Measurements from ENCODE around the gene FNDC11. TPM values are rescaled to one million over a fixed set of nuclear protein-coding genes. Genes with fewer than 3 reads are reported as not detected.

FNDC11 gene
- total RNA-seq, 2 experiments from 2014 or later: 0.41 to 3.0 TPM

- no peak for TF ChIP-seq EZH2phosphoT487 (IDR thresholded peaks at IDR 0.05; ENCODE audit: borderline replicate concordance, low read depth, low read length)
- no peak for TF ChIP-seq CTCF (conservative IDR thresholded peaks at IDR 0.05; ENCODE audit: low read length)
- DNase-seq (ENCODE audit: low spot score): no peak
- Histone ChIP-seq H3K79me2 (ENCODE audit: insufficient read depth, low read depth, low read length) (no peaks in the 10 kb centered on the region), H2AFZ (ENCODE audit: low read length) (no peak overlapping the region), H3K9me2 (ENCODE audit: insufficient read depth, low read length) (no peaks in the 10 kb centered on the region), H3K36me3 (ENCODE audit: insufficient read depth, low read length) (no peaks in the 10 kb centered on the region), H3K4me2 (ENCODE audit: low read length) (no peak overlapping the region), H3K4me3 (ENCODE audit: low read depth, low read length, poor library complexity, severe bottlenecking) (no peak overlapping the region), H3K4me1 (ENCODE audit: insufficient read depth, low read length, poor library complexity, severe bottlenecking) (peaks cover 6% of the 10 kb centered on the region), H3K9me3 (ENCODE audit: low read length) (no peaks in the 10 kb centered on the region), H4K20me1 (ENCODE audit: insufficient read depth, low read length) (no peaks in the 10 kb centered on the region), H3K27ac (ENCODE audit: low read depth, low read length, poor library complexity, severe bottlenecking) (no peak overlapping the region)
- POLR2A ChIA-PET: interaction anchor here (0.5 kb wide), 1 partner anchor 59 kb away, joined by 3 read pairs; no protein-coding TSS in a partner anchor
- no TSS peak for BruUV-seq (replicated peaks)
- CTCF ChIA-PET (ENCODE audit: unreplicated experiment): no interaction called here
- intact Hi-C loops (cut with micrococcal nuclease; ENCODE audit: unreplicated experiment): no loop called here
Observed at GRCh38 chr20:63579017-63579694, 25.2 kb downstream of the FNDC11 start.

GRCh38 chr20:63580796-63581461 is 27.0 kb downstream of the FNDC11 start:
- H3K4me2 ChIP-seq (ENCODE audit: low read length): no peak overlapping the region
- no peaks in the 10 kb centered on the region for H3K36me3 ChIP-seq (ENCODE audit: insufficient read depth, low read length)
- no peaks in the 10 kb centered on the region for H4K20me1 ChIP-seq (ENCODE audit: insufficient read depth, low read length)
- no peak overlapping the region for H3K27ac ChIP-seq (ENCODE audit: low read depth, low read length, poor library complexity, severe bottlenecking)
- ChIA-PET POLR2A (no interaction called here), CTCF (ENCODE audit: unreplicated experiment) (no interaction called here)
- DNase-seq (ENCODE audit: low spot score): peak; percentile 57
- H3K4me1 ChIP-seq (ENCODE audit: insufficient read depth, low read length, poor library complexity, severe bottlenecking): no peaks in the 10 kb centered on the region
- no peaks in the 10 kb centered on the region for H3K79me2 ChIP-seq (ENCODE audit: insufficient read depth, low read depth, low read length)
- no peak overlapping the region for H3K4me3 ChIP-seq (ENCODE audit: low read depth, low read length, poor library complexity, severe bottlenecking)
- intact Hi-C loops (cut with micrococcal nuclease; ENCODE audit: unreplicated experiment): no loop called here
- H3K9me3 ChIP-seq (ENCODE audit: low read length): no peaks in the 10 kb centered on the region
- no peaks in the 10 kb centered on the region for H3K9me2 ChIP-seq (ENCODE audit: insufficient read depth, low read length)
- no peak for TF ChIP-seq EZH2phosphoT487 (IDR thresholded peaks at IDR 0.05; ENCODE audit: borderline replicate concordance, low read depth, low read length)
- peak; percentile 66 for TF ChIP-seq CTCF (conservative IDR thresholded peaks at IDR 0.05; ENCODE audit: low read length)
- H2AFZ ChIP-seq (ENCODE audit: low read length): no peak overlapping the region
- BruUV-seq (replicated peaks): no TSS peak
